SK-N-SH treated with all-trans-retinoic acid at 6 μM for 48 hours (cell line): ENCODE data around the gene CENPO.

Source experiments
- ATAC-seq: fragments of 200-7000 bp; cut with Tn5 transposase; 3 replicates; pipeline ENCODE4 v1.9.1; 2020; ENCODE audit warnings: mild to moderate bottlenecking, moderate library complexity
- ARNTL ChIP-seq: fragments of 450-650 bp; formaldehyde crosslinking; IDR thresholded peaks from 2 replicates; pipeline ENCODE4 v1.5.0; 2020; ENCODE audit warnings: low read depth, mild to moderate bottlenecking, moderate library complexity, borderline replicate concordance
- BACH2 ChIP-seq: fragments of 250-450 bp; sonication (Bioruptor Pico); IDR thresholded peaks from 2 replicates; pipeline ENCODE4 v1.9.0; 2021; ENCODE audit warnings: mild to moderate bottlenecking, borderline replicate concordance
- CSDC2 ChIP-seq: fragments of 250-450 bp; sonication (Bioruptor Pico); IDR thresholded peaks from 2 replicates; pipeline ENCODE4 v1.5.0; 2020; ENCODE audit warnings: mild to moderate bottlenecking, moderate library complexity
- ESRRG ChIP-seq: fragments of 250-450 bp; sonication (Bioruptor Pico); IDR thresholded peaks from 2 replicates; pipeline ENCODE4 v1.6.1; 2021; ENCODE audit warnings: mild to moderate bottlenecking
- GLIS3 ChIP-seq: fragments of 250-450 bp; sonication (Bioruptor Pico); IDR thresholded peaks from 2 replicates; pipeline ENCODE4 v1.5.0; 2020; ENCODE audit warnings: mild to moderate bottlenecking, moderate library complexity
- ISL1 ChIP-seq: fragments of 250-450 bp; sonication (Bioruptor Pico); IDR thresholded peaks from 2 replicates; pipeline ENCODE4 v2.1.2; 2022; ENCODE audit warnings: mild to moderate bottlenecking, moderate library complexity
- PPARA ChIP-seq: fragments of 250-450 bp; sonication (Bioruptor Pico); IDR thresholded peaks from 2 replicates; pipeline ENCODE4 v1.5.0; 2020; ENCODE audit warnings: mild to moderate bottlenecking, borderline replicate concordance
- RARB ChIP-seq: fragments of 250-450 bp; sonication (Bioruptor Pico); IDR thresholded peaks from 2 replicates; pipeline ENCODE4 v1.8.0; 2021; ENCODE audit warnings: mild to moderate bottlenecking, moderate library complexity
- SNAI2 ChIP-seq: fragments of 250-450 bp; sonication (Bioruptor Pico); IDR thresholded peaks from 2 replicates; pipeline ENCODE4 v1.5.0; 2020; ENCODE audit warnings: mild to moderate bottlenecking, moderate library complexity
- TCF4 ChIP-seq: fragments of 250-450 bp; sonication (Bioruptor Pico); IDR thresholded peaks from 2 replicates; pipeline ENCODE4 v1.8.0; 2021; ENCODE audit warnings: mild to moderate bottlenecking, moderate library complexity, borderline replicate concordance
- TOX ChIP-seq: fragments of 250-450 bp; sonication (Bioruptor Pico); IDR thresholded peaks from 2 replicates; pipeline ENCODE4 v1.8.0; 2021; ENCODE audit warnings: mild to moderate bottlenecking, moderate library complexity, borderline replicate concordance
- ZC3H10 ChIP-seq: fragments of 250-450 bp; sonication (Bioruptor Pico); IDR thresholded peaks from 2 replicates; pipeline ENCODE4 v1.5.1; 2021; ENCODE audit warnings: mild to moderate bottlenecking, moderate library complexity
- ZFP3 ChIP-seq: fragments of 250-450 bp; sonication (Bioruptor Pico); IDR thresholded peaks from 2 replicates; pipeline ENCODE4 v1.5.0; 2020; ENCODE audit warnings: mild to moderate bottlenecking, moderate library complexity
- ZFP30 ChIP-seq: fragments of 450-650 bp; formaldehyde crosslinking; IDR thresholded peaks from 2 replicates; pipeline ENCODE4 v1.5.0; 2022; ENCODE audit warnings: mild to moderate bottlenecking, moderate library complexity
- ZNF565 ChIP-seq: fragments of 450-650 bp; formaldehyde crosslinking; conservative IDR thresholded peaks from 2 replicates; pipeline ENCODE4 v1.5.0; 2020; ENCODE audit warnings: low read depth, mild to moderate bottlenecking, moderate library complexity
- ZNF70 ChIP-seq: fragments of 450-650 bp; formaldehyde crosslinking; IDR thresholded peaks from 2 replicates; pipeline ENCODE4 v1.5.0; 2020; ENCODE audit warnings: mild to moderate bottlenecking, moderate library complexity
- ZNF8 ChIP-seq: fragments of 450-650 bp; formaldehyde crosslinking; IDR thresholded peaks from 2 replicates; pipeline ENCODE4 v1.5.0; 2020; ENCODE audit warnings: mild to moderate bottlenecking, moderate library complexity
- TF ChIP-seq, protein P1 (sequence below): fragments of 250-450 bp; sonication (Bioruptor Pico); IDR thresholded peaks from 2 replicates; pipeline ENCODE4 v1.8.0; 2020; ENCODE audit warnings: mild to moderate bottlenecking, moderate library complexity, borderline replicate concordance
- TF ChIP-seq, protein P2 (sequence below): fragments of 250-450 bp; sonication (Bioruptor Pico); IDR thresholded peaks from 2 replicates; pipeline ENCODE4 v1.5.1; 2020; ENCODE audit warnings: low read depth, mild to moderate bottlenecking, moderate library complexity
- TF ChIP-seq, protein P3 (sequence below): fragments of 250-450 bp; sonication (Bioruptor Pico); IDR thresholded peaks from 2 replicates; pipeline ENCODE4 v1.5.1; 2021; ENCODE audit warnings: mild to moderate bottlenecking, moderate library complexity
- TF ChIP-seq, protein P4 (sequence below): fragments of 250-450 bp; sonication (Bioruptor Pico); IDR thresholded peaks from 2 replicates; pipeline ENCODE4 v1.8.0; 2021; ENCODE audit warnings: low read depth, mild to moderate bottlenecking, moderate library complexity, borderline replicate concordance
- TF ChIP-seq, protein P5 (sequence below): fragments of 250-450 bp; sonication (Bioruptor Pico); IDR thresholded peaks from 2 replicates; pipeline ENCODE4 v1.5.0; 2020; ENCODE audit warnings: mild to moderate bottlenecking, moderate library complexity

Gene CENPO

DNA sequence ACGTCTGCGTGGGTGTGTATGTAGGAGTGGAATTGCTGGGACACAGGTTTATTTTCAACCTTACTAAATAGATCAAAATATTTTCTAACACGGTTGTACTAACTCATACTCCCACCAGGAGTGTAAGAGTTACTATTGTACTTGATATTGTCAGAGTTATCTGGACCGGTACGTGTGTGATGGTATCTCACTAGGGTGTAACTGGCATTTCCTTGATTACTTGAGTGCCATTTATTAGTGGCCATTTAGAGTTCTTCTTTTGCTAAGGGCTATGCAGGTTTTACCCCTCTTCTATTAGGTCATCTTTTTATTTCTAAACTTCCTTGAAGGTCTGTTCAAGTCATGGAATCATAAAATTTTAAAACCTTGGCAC lies 33.5 kb downstream of the CENPO start:
- no peak for ATAC-seq
- TF ChIP-seq ZFP3 (CRISPR knock-in tag) (no peak), ZNF8 (CRISPR knock-in tag) (no peak), ZNF70 (CRISPR knock-in tag) (no peak), CSDC2 (no peak), ZFP30 (CRISPR knock-in tag) (no peak), ZNF565 (CRISPR knock-in tag) (no peak), ESRRG (CRISPR knock-in tag) (no peak), ARNTL (CRISPR knock-in tag) (no peak), ISL1 (CRISPR knock-in tag) (no peak), SNAI2 (CRISPR knock-in tag) (no peak), RARB (no peak), BACH2 (no peak), GLIS3 (no peak), ZC3H10 (no peak)
- TF ChIP-seq, protein P1, sequence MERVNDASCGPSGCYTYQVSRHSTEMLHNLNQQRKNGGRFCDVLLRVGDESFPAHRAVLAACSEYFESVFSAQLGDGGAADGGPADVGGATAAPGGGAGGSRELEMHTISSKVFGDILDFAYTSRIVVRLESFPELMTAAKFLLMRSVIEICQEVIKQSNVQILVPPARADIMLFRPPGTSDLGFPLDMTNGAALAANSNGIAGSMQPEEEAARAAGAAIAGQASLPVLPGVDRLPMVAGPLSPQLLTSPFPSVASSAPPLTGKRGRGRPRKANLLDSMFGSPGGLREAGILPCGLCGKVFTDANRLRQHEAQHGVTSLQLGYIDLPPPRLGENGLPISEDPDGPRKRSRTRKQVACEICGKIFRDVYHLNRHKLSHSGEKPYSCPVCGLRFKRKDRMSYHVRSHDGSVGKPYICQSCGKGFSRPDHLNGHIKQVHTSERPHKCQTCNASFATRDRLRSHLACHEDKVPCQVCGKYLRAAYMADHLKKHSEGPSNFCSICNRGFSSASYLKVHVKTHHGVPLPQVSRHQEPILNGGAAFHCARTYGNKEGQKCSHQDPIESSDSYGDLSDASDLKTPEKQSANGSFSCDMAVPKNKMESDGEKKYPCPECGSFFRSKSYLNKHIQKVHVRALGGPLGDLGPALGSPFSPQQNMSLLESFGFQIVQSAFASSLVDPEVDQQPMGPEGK (CRISPR knock-in tag): no peak
- TF ChIP-seq, protein P2, sequence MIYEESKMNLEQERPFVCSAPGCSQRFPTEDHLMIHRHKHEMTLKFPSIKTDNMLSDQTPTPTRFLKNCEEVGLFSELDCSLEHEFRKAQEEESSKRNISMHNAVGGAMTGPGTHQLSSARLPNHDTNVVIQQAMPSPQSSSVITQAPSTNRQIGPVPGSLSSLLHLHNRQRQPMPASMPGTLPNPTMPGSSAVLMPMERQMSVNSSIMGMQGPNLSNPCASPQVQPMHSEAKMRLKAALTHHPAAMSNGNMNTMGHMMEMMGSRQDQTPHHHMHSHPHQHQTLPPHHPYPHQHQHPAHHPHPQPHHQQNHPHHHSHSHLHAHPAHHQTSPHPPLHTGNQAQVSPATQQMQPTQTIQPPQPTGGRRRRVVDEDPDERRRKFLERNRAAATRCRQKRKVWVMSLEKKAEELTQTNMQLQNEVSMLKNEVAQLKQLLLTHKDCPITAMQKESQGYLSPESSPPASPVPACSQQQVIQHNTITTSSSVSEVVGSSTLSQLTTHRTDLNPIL (CRISPR knock-in tag): no peak
- TF ChIP-seq, protein P3, sequence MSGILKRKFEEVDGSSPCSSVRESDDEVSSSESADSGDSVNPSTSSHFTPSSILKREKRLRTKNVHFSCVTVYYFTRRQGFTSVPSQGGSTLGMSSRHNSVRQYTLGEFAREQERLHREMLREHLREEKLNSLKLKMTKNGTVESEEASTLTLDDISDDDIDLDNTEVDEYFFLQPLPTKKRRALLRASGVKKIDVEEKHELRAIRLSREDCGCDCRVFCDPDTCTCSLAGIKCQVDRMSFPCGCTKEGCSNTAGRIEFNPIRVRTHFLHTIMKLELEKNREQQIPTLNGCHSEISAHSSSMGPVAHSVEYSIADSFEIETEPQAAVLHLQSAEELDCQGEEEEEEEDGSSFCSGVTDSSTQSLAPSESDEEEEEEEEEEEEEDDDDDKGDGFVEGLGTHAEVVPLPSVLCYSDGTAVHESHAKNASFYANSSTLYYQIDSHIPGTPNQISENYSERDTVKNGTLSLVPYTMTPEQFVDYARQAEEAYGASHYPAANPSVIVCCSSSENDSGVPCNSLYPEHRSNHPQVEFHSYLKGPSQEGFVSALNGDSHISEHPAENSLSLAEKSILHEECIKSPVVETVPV (CRISPR knock-in tag): no peak
- TF ChIP-seq, protein P4, sequence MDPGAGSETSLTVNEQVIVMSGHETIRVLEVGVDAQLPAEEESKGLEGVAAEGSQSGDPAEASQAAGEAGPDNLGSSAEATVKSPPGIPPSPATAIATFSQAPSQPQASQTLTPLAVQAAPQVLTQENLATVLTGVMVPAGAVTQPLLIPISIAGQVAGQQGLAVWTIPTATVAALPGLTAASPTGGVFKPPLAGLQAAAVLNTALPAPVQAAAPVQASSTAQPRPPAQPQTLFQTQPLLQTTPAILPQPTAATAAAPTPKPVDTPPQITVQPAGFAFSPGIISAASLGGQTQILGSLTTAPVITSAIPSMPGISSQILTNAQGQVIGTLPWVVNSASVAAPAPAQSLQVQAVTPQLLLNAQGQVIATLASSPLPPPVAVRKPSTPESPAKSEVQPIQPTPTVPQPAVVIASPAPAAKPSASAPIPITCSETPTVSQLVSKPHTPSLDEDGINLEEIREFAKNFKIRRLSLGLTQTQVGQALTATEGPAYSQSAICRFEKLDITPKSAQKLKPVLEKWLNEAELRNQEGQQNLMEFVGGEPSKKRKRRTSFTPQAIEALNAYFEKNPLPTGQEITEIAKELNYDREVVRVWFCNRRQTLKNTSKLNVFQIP (CRISPR knock-in tag): no peak

DNA sequence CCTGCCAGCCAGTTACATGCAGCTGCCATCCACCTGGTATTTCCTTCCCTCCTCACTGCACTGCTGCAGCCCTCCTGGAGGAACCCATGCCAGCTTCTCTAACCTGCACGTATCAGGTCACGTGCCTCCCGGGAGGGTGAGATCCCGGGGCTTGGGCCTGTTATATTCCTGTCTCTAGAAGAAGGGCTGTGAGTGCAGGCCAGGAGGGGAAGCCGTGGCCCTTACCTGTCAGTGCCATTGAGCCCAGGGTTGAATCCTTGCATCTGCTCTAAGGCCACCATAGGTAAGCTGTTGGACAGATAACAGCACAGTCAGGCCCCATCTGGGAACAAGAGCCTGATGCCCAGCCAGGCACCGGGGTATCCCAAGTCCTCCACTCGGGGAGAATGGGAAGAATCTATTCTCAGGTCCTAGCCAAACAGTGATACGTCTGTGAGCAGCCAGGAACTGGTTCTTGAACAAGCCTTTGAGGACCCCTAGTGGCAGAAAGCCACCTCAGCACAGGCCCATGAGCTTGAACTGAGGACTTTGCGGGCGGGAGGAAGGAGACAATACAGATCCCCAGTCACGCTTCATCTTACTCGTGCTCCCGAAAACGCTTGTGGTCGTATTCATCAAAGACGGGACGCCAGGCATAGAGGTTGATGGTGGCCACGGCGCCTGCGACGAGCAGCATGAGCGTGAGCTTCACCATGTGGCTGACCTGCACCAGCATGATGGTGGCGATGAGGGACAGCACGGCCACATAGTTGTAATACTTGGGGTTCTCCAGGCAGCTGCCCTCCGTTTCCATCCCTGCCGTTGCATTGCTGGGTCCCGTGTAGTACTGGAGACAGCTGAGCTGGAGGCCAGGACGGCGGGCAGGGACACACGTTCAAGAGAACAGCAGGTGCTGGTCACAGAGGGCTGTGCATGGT lies 34.4 kb downstream of the CENPO start:
- TF ChIP-seq ZNF70 (CRISPR knock-in tag) (0 out of 2 replicates have a peak, but pooled peaks have one; percentile 36), RARB (no peak), ZNF8 (CRISPR knock-in tag) (no peak)
- ATAC-seq: peak; percentile 96

DNA sequence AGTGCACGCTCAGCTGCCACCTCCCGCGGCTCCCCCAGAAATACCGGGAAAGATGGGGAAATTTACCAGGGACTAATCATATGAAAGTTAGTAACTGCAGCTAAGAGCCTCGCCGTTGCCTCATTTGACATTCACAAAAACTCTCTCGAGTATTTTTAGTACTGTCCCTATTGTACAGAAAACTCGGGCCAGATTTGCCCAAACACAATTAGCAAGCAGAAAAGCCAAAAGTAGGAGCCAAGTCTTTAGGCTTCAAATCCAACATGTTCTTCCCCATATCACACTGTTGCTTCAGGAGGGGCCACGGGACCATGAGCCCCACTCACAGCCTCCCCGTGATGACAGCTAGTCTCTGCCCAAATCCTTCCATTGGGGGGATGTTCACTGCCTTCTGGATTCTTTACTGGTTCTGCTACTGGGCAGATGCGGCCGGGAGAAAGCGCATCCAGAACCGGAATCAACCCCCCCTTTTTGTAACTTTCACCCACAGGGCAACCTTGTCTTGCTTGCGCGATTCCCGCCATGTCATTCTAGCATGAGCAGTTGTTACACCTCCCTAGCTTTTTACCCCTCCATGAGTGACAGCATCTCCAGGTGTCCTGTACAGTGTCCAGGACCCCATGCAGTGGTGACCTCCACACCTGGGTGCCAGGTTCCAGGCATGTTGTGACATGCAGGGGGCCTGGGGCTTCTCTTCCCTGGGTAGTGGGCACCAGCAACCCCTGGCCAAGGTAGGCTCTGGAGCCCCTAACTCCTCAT lies 35.2 kb downstream of the CENPO start:
- ATAC-seq: no peak
- TF ChIP-seq PPARA (no peak), RARB (no peak), ESRRG (CRISPR knock-in tag) (no peak), ZC3H10 (no peak), TCF4 (CRISPR knock-in tag) (no peak), TOX (CRISPR knock-in tag) (no peak), ARNTL (CRISPR knock-in tag) (no peak), GLIS3 (no peak), ISL1 (CRISPR knock-in tag) (no peak), ZNF8 (CRISPR knock-in tag) (no peak), SNAI2 (CRISPR knock-in tag) (no peak), BACH2 (no peak), CSDC2 (no peak), ZFP30 (CRISPR knock-in tag) (no peak), ZNF565 (CRISPR knock-in tag) (no peak)
- TF ChIP-seq, protein P3 (CRISPR knock-in tag): no peak
- TF ChIP-seq, protein P4 (CRISPR knock-in tag): no peak
- TF ChIP-seq, protein P5, sequence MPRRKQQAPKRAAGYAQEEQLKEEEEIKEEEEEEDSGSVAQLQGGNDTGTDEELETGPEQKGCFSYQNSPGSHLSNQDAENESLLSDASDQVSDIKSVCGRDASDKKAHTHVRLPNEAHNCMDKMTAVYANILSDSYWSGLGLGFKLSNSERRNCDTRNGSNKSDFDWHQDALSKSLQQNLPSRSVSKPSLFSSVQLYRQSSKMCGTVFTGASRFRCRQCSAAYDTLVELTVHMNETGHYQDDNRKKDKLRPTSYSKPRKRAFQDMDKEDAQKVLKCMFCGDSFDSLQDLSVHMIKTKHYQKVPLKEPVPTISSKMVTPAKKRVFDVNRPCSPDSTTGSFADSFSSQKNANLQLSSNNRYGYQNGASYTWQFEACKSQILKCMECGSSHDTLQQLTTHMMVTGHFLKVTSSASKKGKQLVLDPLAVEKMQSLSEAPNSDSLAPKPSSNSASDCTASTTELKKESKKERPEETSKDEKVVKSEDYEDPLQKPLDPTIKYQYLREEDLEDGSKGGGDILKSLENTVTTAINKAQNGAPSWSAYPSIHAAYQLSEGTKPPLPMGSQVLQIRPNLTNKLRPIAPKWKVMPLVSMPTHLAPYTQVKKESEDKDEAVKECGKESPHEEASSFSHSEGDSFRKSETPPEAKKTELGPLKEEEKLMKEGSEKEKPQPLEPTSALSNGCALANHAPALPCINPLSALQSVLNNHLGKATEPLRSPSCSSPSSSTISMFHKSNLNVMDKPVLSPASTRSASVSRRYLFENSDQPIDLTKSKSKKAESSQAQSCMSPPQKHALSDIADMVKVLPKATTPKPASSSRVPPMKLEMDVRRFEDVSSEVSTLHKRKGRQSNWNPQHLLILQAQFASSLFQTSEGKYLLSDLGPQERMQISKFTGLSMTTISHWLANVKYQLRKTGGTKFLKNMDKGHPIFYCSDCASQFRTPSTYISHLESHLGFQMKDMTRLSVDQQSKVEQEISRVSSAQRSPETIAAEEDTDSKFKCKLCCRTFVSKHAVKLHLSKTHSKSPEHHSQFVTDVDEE (CRISPR knock-in tag): no peak
